ENCODE measurements around the gene KCTD18.
A peak's percentile ranks its signal among the peaks of the same experiment; 100 is the strongest.

The KCTD18 gene

GRCh38 chr2:200509612-200510433, at the start of gene KCTD18:
Gene KCTD18 (minus strand): TSS chr2:200510068. CDS start chr2:200507016, 3,052 bp downstream.
- DNase-seq (ENCODE audit: low spot score) = peak; percentile 91

- no peak for DNase-seq (ENCODE audit: low spot score)
Observed at GRCh38 chr2:200540793-200541192, 30.9 kb upstream of the KCTD18 start.

GRCh38 chr2:200538139-200538538, 28.3 kb upstream of the KCTD18 start:
- no peak for DNase-seq (ENCODE audit: low spot score)

- no peak for DNase-seq (ENCODE audit: low spot score)
Observed at GRCh38 chr2:200534572-200534971, 24.7 kb upstream of the KCTD18 start.

- no peak for DNase-seq (ENCODE audit: low spot score)
Observed at GRCh38 chr2:200533754-200534153, 23.9 kb upstream of the KCTD18 start.

GRCh38 chr2:200528228-200528627, 18.4 kb upstream of the KCTD18 start:
- no peak for DNase-seq (ENCODE audit: low spot score)

- DNase-seq (ENCODE audit: low spot score) = peak; percentile 94
Observed at GRCh38 chr2:200525882-200526651, 16.2 kb upstream of the KCTD18 start, which contains the start of gene SGO2. Gene SGO2 (plus strand): TSS chr2:200526207. CDS start chr2:200532976, 6,769 bp downstream.

- no peak for DNase-seq (ENCODE audit: low spot score)
Observed at GRCh38 chr2:200525551-200525881, 15.6 kb upstream of the KCTD18 start.

GRCh38 chr2:200525066-200525465, 15.2 kb upstream of the KCTD18 start:
- DNase-seq (ENCODE audit: low spot score) = no peak

GRCh38 chr2:200523604-200524003, 13.7 kb upstream of the KCTD18 start:
- DNase-seq (ENCODE audit: low spot score) = no peak

- DNase-seq (ENCODE audit: low spot score) = no peak
Observed at GRCh38 chr2:200523158-200523557, 13.3 kb upstream of the KCTD18 start.

GRCh38 chr2:200515155-200515554, 5.3 kb upstream of the KCTD18 start:
- no peak for DNase-seq (ENCODE audit: low spot score)

- DNase-seq (ENCODE audit: low spot score) = no peak
Observed at GRCh38 chr2:200509235-200509611, 645 bp downstream of the KCTD18 start.

GRCh38 chr2:200507179-200507578, 2.7 kb downstream of the KCTD18 start:
- DNase-seq (ENCODE audit: low spot score) = no peak

GRCh38 chr2:200506679-200507078, 3.2 kb downstream of the KCTD18 start:
- DNase-seq (ENCODE audit: low spot score) = no peak

GRCh38 chr2:200502196-200502595, 7.7 kb downstream of the KCTD18 start:
- no peak for DNase-seq (ENCODE audit: low spot score)

GRCh38 chr2:200498402-200499162, 11.3 kb downstream of the KCTD18 start:
- DNase-seq (ENCODE audit: low spot score) = no peak

GRCh38 chr2:200496696-200497095, 13.2 kb downstream of the KCTD18 start:
- no peak for DNase-seq (ENCODE audit: low spot score)

GRCh38 chr2:200494048-200494447, 15.8 kb downstream of the KCTD18 start:
- DNase-seq (ENCODE audit: low spot score) = no peak

GRCh38 chr2:200492656-200493055, 17.2 kb downstream of the KCTD18 start:
- no peak for DNase-seq (ENCODE audit: low spot score)

GRCh38 chr2:200490001-200490400, 19.9 kb downstream of the KCTD18 start:
- no peak for DNase-seq (ENCODE audit: low spot score)

GRCh38 chr2:200488169-200488568, 21.7 kb downstream of the KCTD18 start:
- no peak for DNase-seq (ENCODE audit: low spot score)

GRCh38 chr2:200486529-200486928, 23.3 kb downstream of the KCTD18 start:
- no peak for DNase-seq (ENCODE audit: low spot score)

Measured in CD4-positive, alpha-beta T cell treated with Interleukin-15 for 4 hours (primary cell).